SHP77 (cell line): ENCODE data around the gene PKD1.
"Not testable (repeated sequence)": the region's sequence is repeated elsewhere in the genome, so short reads cannot be mapped to it uniquely, and the experiment has no call there.

Source experiments
- DNase-seq, 2 experiments: peaks; one replicate each; lab custom pipeline; 2025; lab: John Stamatoyannopoulos, UW

PKD1 gene

DNA sequence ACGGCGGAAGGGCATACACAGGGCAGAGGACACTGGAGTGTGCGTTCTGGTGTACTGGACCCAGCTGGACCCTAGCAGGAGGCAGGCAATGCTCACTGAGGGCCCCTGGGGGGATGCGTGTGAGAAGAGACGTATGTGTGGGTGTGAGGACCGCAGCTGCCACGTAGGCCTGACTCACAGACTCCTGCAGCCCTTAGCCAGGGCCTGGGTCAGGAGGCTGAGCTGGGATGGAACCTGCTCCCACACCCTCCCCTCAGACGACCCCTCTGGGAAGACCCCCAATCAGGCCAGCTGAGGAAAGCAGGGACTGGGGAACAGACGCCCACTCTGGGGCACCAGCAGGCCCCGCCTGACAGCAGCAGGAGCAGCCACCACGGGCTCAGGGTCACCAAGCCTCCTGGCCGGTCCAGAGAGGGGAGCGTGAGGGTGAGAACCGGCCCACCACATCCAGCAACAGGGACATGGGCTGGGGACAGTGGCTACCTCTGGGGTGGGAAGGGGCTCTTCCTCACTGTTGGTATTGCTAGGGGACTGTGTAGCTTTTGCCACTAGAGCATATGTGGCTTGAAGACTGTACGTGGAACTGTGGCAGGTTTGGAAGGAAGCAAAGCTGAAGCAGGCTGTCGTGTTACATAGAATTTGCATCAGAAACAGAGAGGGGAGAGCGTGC lies 28.4 kb downstream of the PKD1 start:
- not testable (repeated sequence) for DNase-seq

DNA sequence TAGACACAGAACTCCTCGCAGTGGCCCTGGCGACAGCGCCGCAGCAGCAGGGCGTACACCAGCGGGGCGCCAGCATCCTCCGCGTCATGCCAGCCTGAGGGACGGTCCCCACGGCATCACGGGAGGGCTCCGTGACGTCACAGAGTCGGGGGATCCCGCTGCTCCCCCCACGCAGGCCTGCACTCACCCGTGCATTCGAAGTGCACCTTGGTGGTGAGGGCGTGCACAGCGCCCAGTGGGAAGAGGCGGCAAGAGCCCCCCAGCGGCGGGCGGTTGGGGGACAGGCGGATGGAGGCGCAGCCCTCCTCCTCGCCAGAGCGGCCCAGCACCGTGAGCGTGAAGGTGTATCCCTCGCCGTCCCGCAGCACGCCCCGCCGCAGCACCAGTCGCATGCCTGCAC lies 29.5 kb downstream of the PKD1 start:
- DNase-seq, result not testable (repeated sequence)

DNA sequence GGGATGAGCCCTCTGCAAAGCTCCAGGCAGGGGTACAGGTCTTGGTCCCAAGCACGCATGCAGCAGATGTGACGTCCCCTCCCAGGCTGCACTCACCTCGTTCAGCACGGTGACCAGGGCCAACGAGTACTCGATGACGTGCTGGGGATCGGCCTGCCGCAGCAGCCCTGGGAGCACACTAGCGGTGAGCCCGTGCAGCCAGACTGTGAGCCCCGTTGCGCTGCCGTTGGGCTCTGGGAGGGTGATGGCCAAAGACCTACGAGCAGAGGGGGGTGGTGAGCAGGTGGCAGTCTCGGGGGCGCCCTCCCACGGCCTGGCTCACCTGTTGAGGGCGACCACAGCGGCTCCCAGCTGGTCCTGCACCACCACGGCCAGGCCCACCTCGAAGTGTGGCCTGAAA lies 29.9 kb downstream of the PKD1 start:
- DNase-seq, result not testable (repeated sequence)

DNA sequence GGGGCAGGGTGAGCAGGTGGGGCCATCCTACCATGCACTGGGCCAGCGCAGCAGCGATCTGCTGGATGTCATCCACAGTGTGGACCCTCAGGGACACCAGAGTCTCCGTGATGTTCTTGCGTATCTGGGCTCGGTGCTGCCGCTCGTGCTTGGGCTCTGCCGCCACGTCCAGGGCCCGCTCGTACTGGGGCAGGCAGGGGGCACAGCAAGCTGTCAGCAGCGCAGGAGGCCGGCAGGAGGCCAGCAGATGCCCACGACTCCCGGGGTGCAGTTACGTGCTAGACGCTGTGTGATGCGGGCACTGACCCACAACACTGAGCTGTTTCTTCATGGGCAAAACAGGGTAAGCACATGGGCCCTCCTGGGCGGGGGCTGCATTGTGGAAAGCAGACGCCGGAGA lies 30.4 kb downstream of the PKD1 start:
- not testable (repeated sequence) for DNase-seq

DNA sequence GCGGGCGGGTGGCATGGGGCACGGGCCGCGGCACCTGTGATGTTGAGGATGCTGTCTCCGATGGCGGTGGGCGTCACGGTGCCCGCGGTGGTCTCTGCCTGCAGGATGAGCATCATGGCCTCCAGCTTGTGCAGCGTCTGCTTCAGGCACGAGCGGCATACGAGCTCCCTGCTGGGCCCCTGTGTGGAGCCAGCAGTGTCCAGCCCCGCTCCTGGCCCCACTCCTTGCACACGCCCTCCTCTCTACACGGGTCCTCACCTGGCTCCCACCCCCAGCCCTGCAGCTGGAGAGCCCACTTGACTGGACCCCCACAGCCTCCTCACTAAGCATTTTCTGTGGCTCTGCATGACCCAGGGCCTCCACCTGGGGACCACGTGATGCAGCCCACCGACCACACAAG lies 31.2 kb downstream of the PKD1 start:
- not testable (repeated sequence) for DNase-seq

GRCh38 chr16:2102471-2102870 lies 33.2 kb downstream of the PKD1 start:
- DNase-seq, result no peak

DNA sequence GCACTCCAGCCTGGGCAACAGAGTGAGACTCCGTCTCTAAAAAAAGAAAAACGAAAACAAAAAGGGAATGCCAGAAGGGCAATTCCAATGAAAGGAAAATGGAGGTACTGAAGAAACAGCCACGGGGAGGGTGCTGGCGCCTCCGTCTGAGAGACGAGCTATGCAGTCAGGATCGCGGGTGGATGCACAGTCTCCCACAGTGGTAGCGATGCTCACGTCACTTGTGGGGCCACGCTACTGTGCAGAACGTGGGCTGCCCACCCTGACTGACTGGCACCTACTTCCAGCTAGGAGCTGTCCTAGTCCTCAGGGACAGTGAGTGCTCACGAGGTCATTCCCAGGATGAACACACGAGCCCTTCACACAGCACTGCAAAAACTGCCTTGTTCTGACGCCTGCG lies 34.1 kb downstream of the PKD1 start:
- DNase-seq, result not testable (repeated sequence)

DNA sequence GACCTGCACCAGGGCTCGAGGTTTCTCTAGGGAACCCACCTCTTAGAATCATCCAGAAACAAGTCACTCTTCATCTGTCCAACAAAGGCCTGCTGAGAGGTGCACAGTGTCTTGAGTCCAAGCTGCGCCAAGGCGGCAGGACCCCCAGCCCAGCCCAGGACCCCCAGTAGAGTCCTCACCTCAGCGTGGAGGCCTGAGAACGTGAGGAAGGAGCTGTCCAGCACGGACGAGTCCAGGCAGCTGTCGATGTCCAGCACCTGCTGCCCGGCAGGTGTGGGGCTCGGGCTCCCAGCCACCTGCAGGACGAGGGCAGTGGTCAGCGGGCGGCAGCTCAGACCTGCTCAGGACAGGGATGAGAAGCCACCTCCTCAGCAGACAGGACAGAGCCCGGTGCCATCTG lies 38.0 kb downstream of the PKD1 start:
- not testable (repeated sequence) for DNase-seq

- no peak for DNase-seq
Observed at GRCh38 chr16:2096853-2097595, 38.7 kb downstream of the PKD1 start.

DNA sequence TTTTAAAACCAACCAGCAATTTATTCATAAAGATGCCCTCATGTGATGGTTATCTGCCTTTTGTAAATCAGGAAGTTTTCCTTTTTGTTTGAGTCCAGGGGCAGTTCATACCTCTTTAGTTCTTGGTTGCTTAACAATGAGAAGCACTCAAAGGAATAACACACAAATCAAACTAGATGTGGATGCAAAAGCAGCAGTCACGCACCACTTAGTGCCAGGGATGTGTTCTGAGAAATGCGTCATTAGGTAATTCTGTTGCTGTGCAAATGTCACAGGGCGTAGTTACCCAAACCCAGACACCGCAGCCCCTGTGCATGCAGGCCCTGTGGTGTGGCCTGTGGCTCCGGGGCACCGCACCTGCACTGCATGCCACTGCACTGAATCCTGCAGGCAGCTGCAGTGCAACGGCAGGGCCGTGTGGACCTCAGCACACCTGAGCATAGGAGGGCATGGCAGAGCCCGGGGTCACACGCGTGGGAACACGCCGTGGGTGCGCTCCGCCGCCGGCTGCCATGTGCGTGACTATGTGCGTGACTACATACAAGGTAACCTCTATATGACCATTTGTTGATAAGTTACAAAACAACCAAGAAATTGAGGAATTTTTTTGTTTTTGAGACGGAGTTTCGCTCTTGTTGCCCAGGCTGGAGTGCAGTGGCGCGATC lies 39.6 kb downstream of the PKD1 start:
- no peak for DNase-seq

DNA sequence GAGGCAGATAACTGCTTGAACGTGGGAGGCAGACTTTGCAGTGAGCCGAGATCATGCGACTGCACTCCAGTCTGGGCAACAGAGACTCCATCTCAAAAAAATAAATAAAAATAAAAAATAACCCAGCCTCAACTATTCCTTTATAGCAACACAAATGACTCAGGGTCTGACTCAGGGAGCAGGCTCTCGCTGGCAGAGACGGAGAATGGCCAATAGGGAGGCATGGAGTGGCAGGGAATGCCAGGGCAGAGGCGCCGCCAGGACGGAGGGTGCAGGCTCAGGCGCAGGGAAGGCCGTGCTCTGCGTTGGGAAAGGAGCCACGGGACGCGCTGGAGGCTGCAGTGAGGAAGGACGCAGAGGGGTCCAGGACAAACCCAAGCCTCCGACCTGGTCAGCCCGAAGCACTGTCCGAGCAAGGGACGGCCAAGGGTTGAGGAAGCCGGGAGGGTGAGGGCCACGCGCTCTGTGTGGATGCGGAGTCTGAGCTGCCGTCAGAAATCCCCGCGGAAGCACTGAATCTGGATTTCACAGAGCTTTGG lies 40.3 kb downstream of the PKD1 start:
- DNase-seq, result no peak

- no peak for DNase-seq
Observed at GRCh38 chr16:2093793-2094192, 41.9 kb downstream of the PKD1 start.

GRCh38 chr16:2092866-2093265 lies 42.8 kb downstream of the PKD1 start:
- DNase-seq, result no peak

GRCh38 chr16:2092256-2092620 lies 43.5 kb downstream of the PKD1 start:
- DNase-seq, result no peak

GRCh38 chr16:2091547-2092255 lies 44.0 kb downstream of the PKD1 start:
- DNase-seq, result no peak

DNA sequence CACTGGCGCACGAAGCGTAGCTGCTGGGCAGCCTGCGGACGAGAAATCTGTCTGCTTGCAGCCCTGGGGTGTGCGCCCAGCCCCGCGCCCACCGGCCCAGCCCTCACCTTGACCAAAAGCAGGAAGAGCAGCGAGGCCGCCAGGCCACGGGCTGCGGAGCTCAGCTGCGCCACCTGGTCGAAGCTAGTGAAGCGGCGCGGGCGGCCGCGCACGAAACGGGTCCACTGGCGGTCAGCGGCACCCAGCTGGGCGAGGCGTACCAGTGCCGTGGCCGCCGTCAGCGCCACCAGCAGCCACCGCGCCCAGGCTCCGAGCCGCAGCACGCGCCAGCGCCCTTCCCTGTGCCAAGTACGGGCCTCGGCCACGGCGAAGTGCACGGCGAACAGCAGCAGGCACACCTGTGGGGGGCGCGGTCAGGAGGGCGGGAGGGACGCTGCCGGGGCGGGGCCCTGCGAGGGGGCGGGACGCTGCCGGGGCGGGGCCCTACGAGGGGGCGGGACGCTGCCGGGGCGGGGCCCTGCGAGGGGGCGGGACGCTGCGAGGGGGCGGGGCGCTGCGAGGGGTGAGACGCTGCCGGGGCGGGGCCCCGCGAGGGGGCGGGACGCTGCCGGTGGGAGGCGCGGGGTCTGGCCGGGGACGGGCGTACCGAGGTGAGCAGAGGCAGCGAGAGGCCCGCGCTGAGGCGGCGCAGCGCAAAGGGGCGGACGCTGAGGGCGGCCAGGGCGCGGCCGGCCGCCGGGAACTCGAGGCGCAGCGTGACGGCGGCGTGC lies 44.7 kb downstream of the PKD1 start:
- no peak for DNase-seq

GRCh38 chr16:2090481-2090776 lies 45.3 kb downstream of the PKD1 start:
- DNase-seq, result no peak

DNA sequence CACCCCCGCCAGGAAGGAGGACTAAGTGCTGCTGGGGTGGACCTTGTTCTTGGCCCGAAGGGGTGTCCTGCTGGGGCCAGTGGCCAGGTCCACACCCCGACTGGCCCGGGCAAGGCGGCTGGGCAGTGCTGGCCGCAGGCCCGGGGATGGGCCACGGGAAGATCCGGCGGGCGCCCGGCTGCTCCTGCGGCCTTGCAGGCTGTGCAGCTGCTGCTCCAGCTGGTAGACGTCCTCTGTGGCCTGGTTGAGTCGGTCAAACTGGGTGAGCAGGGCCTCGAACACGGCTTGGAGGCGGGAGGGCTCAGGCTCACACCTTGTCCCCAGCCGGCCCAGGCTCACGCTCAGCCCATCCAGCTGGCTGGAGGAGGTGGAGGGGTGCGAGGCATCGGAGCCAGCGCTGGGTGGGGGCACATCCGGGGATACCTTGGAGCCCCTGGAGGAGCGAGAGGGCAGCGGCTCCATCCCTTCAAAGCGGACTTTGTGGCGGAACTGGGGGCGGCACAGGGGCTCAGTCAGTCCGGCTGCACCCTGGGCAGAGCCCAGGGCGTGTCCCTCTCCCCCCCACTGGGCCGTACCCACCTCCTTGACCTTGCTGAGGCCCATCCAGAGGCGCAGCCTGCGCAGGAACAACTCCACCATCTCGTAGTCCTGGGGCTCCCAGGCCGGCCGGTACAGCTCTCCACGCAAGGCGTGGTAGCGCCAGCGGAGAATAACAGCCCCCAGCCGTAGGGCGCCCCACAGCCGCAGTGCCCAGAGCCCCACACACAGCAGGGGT lies 45.8 kb downstream of the PKD1 start:
- DNase-seq, result no peak

GRCh38 chr16:2088759-2089358 lies 46.8 kb downstream of the PKD1 start:
- no peak for DNase-seq
